ENCODE data around the gene CENPM.

Gene CENPM

DNA sequence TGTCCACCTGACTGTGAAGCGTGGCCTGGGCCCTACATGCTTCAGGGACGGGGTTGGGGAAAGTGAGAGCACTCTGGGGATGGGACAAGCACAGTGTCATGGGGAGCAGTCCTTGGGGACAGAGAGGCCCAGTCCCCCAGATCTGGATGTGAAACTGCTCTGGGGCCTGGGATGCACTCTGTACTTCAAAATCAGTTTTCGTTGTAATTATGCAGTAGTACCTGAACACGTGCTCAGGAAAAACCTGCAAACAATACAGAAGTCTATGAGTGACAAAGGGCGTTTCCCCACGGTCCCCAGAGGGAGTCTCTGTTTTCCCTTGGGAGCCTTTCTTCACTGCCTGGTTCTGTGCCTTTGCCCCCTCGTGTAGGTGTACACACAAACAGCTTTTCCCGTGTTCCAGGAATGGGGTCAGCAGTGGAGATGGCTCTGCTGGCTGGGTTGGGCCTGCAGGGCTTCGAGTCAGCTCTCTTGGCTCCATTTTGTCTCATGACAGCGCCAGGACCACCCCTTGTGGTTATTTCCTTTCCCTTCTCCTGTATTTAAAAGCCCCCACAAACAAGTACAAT lies 15.2 kb downstream of the CENPM start:
- no peak for DNase-seq

- no peak for DNase-seq
Measured at GRCh38 chr22:41929418-41929810, 17.5 kb downstream of the CENPM start.

DNA sequence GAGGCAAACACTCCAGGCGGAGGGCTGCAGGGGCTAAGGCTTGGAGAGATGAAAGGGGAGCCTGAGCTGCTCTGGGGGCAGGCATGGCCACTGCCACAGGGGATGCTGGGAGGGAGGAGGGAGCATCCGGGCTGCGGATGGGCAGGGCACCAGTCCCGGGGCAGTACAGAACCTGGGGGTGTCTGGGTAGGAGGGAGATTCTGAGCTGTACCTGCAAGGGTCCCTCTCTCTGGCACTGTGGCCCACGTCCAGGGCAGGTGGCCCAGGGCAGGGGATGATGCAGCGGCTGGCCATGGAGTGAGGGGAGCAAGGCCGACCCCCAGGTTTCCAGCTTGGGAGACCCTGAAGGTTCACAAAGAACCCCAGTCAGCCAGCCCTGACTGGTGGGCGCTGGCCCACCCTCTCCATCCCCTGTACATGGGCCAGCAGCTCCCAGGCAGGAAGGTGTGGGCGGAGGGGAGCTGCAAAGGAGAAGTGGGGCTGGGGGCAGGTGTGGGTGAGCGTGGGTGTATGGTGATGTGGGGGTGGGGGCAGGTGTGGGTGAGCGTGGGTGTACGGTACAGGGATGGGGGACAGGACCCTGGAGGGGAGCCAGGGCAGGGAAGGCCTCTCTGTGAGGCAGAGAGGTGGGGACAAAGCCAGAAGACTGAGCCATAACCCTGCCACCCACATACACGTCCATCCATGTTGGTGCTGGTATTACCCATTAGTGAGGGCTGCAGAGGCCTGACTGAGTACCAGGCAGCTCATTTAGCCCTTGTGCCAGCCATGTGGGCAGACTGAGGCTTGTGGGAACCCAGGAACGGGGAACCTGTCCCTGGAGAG lies 18.1 kb downstream of the CENPM start:
- DNase-seq: no peak

GRCh38 chr22:41927813-41928212 lies 19.1 kb downstream of the CENPM start:
- DNase-seq: no peak

DNA sequence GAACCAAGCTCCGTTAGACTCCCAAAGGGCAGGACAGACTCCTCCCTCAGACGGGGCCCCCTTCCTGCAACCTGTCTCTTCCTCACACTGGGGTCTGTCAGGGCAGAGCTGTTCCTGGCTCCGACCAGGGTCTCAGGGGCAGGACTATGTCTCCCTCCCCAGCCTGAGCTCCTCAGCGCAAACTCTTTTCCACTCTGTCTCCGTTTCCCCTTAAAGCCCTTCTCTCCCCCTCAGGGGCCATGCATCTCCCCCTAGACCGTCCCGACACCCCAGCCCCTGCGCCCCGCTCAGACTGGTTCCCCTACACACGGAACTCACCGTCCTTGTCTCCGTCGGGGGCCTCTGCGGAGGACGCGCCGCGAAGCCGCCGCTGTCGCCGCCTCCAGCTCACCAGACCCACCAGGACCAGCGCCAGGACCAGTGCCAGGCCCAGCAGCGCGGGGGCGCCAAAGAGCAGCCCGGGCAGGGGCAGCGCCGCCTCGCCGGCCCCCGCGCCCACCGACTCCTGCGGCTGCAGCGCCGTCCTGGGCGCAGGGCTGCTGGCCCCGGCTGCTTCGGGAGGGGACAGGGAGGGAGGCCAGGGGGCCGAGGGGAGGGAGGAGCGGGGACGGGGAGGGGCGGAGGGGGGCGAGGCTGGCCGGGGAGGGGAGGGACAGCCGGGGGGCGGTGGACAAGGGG lies 21.0 kb downstream of the CENPM start:
- peak; percentile 64 for DNase-seq

- DNase-seq: no peak
Measured at GRCh38 chr22:41923595-41924276, 23.2 kb downstream of the CENPM start.

DNA sequence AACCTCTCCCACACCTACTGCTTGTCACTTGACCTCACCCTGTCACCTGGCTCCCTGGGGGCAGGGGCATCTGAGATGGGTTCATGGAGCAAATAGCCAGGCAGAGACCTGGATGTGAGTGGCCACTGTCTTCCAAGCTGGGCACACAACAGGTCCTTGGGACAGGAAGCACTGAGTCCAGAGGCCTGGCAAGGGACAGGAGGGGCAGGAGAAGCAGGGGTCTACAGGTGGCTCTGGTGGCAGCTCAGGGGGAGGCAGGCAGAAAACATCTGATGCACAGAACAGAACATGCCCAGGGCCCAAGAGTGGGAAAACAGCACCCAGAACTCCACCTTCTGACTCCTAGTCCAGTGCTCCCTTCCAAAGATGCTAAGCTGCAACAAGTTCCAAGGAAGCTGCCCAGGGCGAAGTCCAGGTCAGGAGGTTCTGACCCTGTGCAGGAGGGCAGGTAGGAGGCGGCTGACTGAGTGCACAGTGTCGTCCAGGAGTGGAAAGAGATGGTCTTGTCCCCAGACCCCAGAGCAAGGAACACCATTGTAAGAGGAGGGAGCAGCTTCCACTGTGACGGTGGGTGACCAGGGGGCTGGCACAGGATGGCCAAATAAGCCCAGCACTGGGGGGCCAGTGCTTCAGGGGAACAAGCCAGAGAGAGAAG lies 23.9 kb downstream of the CENPM start:
- DNase-seq: no peak

GRCh38 chr22:41922328-41922727 lies 24.6 kb downstream of the CENPM start:
- DNase-seq: no peak

DNA sequence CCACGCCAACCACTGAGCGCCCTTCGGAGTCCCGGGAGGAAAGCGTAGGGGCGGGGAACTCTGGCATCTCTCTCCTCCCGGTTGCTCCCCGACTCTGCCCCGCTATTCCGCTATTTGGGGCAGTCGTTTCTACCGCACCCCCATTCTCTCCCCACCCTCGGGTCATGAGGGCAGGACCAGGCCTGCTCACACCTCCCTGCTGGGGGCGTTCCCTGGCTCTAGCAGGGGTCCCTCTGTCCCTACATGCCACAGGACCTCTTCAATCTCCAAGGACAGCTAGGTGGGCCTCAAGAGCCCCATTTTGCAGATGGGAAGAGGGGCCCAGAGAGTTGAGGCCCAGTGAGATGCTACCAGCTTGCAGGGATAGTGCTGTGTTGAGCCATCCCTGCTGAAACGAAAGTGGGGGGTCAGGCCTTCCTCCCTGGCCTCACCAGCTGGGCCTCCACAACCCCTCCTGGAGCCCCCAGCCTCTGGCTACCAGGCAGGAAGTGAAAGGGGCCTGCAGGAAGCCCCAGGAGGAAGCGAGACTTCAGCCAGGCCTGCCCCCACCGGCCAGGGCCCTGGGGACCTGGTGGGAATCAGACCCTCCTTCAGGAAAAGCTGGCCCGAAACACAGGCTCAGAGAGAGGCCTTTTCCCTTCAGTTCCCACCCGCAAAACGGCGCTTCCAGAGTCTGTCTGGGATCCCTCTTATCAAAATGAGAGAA lies 26.5 kb downstream of the CENPM start:
- no peak for DNase-seq

GRCh38 chr22:41919357-41920224 lies 27.4 kb downstream of the CENPM start:
- DNase-seq: peak; percentile 22

DNA sequence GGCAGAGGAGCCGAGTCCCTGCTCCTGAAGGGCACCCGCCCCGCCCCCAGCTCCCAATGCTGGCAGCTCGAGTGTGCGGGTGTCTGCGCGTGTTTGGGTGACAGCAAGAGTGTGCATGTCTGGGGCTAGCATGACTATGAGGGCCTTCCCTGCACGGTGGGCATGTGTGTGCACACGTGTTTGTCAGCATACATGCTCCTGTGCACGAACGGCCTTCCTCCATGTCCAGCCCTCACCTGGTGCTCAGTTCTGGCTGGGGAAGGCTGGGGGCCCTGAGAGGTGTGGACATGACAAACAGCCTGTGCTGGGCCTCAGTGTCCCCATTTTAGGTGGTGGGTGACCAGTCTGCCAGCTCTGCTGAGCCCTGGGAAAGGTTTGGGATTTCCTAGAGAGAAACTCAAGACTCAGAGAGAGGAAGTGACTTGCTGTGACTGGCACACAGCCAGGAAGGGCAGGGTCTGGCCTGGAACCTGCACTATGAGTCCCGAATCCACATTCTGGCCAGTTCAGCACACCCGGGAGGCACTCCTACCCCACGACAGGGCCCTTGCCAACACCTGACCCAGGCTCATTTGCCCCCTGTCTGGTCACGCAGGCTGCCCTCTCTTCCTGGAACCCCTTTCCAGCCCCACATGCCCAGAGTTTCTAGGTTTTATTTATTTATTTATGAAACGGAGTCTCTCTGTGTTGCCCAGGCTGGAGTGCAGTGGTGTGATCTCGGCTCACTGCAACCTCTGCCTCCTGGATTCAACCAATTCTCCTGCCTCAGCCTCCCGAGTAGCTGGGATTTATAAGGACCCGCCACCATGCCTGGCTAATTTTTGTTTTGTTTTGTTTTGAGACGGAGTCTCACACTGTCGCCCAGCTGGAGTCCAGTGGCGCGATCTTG lies 28.8 kb downstream of the CENPM start:
- DNase-seq: no peak

GRCh38 chr22:41917375-41917902 lies 29.5 kb downstream of the CENPM start:
- DNase-seq: no peak

DNA sequence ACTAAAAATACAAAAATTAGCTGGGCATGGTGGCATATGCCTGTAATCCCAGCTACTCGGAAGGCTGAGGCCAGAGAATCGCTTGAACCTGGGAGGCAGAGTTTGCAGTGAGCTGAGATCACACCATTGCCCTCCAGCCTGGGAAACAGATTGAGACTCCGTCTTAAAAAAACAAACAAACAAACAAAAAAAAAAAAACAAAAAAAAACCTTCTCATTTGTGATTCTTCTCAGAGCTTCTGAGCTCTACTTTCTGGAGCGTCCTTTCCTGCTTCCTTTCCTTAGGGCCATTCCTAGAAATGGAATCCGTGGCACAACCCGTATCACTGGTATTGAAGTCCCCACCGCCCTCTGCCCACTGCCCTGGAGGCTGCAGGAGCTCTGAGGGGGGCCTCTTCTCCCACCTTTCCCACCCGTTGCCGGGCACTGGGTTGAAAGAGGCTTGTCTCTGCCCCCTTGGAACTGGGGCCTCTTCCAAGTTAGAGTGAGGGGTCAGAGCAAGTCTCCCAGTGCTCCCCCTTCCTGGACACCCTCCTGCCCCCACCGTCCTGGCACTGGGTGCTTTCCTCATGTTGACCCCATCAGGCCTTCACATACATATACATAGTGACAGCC lies 30.1 kb downstream of the CENPM start:
- no peak for DNase-seq

DNA sequence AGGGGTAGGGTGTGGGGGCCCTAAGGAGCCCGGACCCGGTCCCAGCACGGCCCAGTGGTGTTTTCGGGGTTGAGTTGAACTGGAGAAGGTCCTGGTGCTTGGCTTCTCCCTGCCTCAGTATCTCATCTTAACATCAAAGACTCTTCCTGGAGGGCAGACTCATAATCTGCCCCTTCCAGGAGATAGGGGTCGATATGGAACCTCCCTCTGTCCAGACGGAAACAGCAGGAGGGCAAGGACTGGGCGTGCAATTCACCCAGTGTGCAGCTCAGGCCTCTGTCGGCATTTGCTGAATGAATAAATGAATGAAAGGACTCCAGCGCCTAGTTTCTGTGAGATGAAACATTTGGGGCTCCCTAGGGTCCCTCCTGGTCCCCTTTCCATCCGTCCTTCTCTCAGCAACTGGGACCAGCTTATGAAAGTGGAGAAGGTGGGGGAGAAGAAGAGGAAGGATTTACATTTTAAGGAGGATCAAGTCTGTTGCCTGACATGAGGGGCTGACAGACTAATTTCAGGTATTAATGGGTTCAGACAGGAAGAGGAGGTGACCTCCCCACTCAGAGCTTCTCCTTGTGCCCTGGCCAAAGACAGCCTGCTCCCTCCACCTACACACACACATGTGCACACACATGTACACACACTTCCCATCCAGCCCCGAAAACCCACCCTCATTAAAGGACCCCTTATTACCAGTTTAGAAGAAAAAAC lies 31.0 kb downstream of the CENPM start:
- no peak for DNase-seq

- DNase-seq: peak; percentile 37
Measured at GRCh38 chr22:41915035-41915785, 31.7 kb downstream of the CENPM start, which contains the start of gene SHISA8. Gene SHISA8 (minus strand): TSS chr22:41915074. CDS start chr22:41914667, 407 bp downstream.

DNA sequence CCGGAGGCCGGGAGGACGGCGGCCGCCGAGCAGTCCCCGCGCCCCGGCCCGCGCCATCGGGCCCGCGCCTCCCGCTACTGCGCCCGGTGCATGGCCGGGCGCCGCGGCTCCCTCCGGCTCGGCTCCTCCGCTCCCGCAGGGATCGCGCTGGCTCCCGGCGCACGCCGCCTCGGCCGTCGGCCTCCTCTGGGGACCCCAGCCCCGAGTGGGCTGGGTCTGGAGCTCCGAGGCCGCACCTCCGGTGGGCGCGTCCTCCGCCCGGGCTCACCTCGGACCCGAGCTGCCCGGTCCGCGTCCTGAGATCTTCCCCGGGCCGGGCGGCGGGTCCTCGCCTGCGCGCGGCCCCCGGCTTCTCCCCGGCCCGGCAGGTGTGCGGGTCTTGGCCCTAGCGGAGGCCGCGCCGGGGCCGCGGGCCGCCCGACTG lies 32.3 kb downstream of the CENPM start:
- DNase-seq: no peak

DNA sequence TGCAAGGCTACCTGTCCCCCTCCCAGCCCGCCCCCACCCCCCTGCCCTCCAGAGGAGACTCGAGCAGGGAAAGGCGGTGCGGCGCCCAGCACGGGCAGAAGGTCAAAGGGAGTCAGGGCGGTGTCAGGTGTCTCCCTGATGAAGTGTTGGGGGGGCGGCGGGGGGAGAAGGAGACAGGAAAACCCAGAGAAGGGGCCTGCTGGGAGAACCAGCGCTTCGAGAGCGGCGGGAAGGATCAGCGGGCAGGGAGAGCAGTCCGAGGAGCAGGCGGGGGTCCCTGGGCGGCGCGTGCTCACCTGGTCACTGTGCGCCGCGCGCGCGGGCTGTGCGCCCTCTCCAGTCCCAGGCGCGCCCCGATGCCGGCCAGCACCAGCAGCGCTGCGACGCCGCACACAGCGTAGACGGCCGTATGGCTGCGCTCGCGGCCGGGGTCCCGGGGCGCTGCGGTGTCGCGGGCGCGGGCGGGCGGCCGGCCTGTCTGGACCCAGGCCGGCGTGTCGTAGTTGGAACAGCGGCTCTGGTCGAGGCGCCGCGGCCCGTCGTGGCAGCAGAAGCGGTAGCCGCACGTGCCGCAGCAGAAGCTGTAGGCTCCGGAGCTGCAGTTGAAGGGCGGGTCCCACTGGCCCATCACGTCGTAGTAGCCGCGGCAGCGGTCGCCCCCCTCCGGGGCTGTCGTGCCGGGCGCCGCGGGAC lies 33.0 kb downstream of the CENPM start:
- no peak for DNase-seq
